HCT116 (cell line): ENCODE results near the gene AKIRIN2. TPM values are rescaled to one million over a fixed set of nuclear protein-coding genes. Genes with fewer than 3 reads are reported as not detected.

Experiments used
- ATAC-seq: fragments of 200-7000 bp; cut with Tn5 transposase; 2 replicates; pipeline ENCODE4 v1.9.1; 2020; ENCODE audit warnings: mild to moderate bottlenecking, moderate library complexity
- BruUV-seq: library from RNA; stranded (reverse); fragments of 400-500 nt; replicated peaks from 2 replicates; lab custom pipeline; 2021; lab: Mats Ljungman, UMichigan
- CTCF ChIA-PET: fragments of 300-600 bp; sonication (Branson Sonifier 250); formaldehyde crosslinking; loops from one replicate; lab custom pipeline; 2021; ENCODE audit warnings: antibody characterized with exemption; lab: Charles Lee
- POLR2A ChIA-PET: fragments of 300-600, 350-600 bp; sonication (Branson Sonifier 250); formaldehyde crosslinking; loops from one replicate; lab custom pipeline; 2021; ENCODE audit warnings: antibody characterized with exemption; lab: Charles Lee
- RAD21 ChIA-PET, 2 experiments: fragments of 300-600 bp; sonication (Branson Sonifier 250); formaldehyde crosslinking; loops; one replicate each; lab custom pipeline; 2023; ENCODE audit warnings: low total read pairs in 2 of 2; ENCODE audit not compliant: uncharacterized antibody in 2 of 2, unreplicated experiment in 2 of 2, low non-redundant PET in 1 of 2; lab: Charles Lee
- DNase-seq: peaks from one replicate; pipeline ENCODE4 v3.0.0-alpha.2; 2010; ENCODE audit warnings: low read depth, low spot score
- H2AFZ ChIP-seq: fragments of 200-600 bp; shearing (Covaris generic), sonication (generic); 2 replicates; pipeline ENCODE4 v1.6.1; 2017; ENCODE audit warnings: low read depth, mixed run types, mixed read lengths, antibody characterized with exemption, low read length; ENCODE audit not compliant: poor library complexity, severe bottlenecking
- H3K27ac ChIP-seq: 2 replicates; pipeline ENCODE4 v1.5.1; 2012; ENCODE audit warnings: low read depth, low read length
- H3K27me3 ChIP-seq: fragments of 200-600 bp; sonication (generic); 2 replicates; pipeline ENCODE4 v1.6.1; 2016; ENCODE audit warnings: mixed run types, low read length, mixed read lengths; ENCODE audit not compliant: insufficient read depth
- H3K36me3 ChIP-seq, 2 experiments: fragments of 200-500 bp in 1 of 2; fragments of 200-600 bp in 1 of 2; sonication (Bioruptor generic) in 1 of 2; sonication (generic) in 1 of 2; 2 replicates each; pipeline versions ENCODE4 v1.5.1 to v1.6.1; 2014 to 2016; ENCODE audit warnings: low read length in 2 of 2, inconsistent platforms in 1 of 2, mixed read lengths in 1 of 2, mixed run types in 1 of 2; ENCODE audit not compliant: insufficient read depth in 2 of 2, control insufficient read depth in 1 of 2
- H3K4me1 ChIP-seq, 2 experiments: fragments of 200-600 bp in 1 of 2; sonication (generic) in 1 of 2; 2 replicates each; pipeline versions ENCODE4 v1.5.1 to v1.6.1; 2012 to 2017; ENCODE audit warnings: low read length in 2 of 2, inconsistent platforms in 1 of 2, mild to moderate bottlenecking in 1 of 2, mixed read lengths in 1 of 2, mixed run types in 1 of 2, moderate library complexity in 1 of 2; ENCODE audit not compliant: insufficient read depth in 2 of 2, control insufficient read depth in 1 of 2
- H3K4me2 ChIP-seq: fragments of 200-600 bp; sonication (generic); 2 replicates; pipeline ENCODE4 v1.6.1; 2017; ENCODE audit warnings: mixed run types, low read length, mixed read lengths
- H3K4me3 ChIP-seq, 2 experiments: fragments of 200-600 bp in 1 of 2; sonication (generic) in 1 of 2; replicated peaks in 1 of 2; 2 replicates each; pipeline ENCODE4 v1.5.1; 2011 to 2016; ENCODE audit warnings: low read length in 2 of 2, control low read depth in 1 of 2, low read depth in 1 of 2, mild to moderate bottlenecking in 1 of 2, mixed read lengths in 1 of 2, mixed run types in 1 of 2
- H3K79me2 ChIP-seq: fragments of 200-600 bp; sonication (generic); 2 replicates; pipeline ENCODE4 v1.6.1; 2017; ENCODE audit warnings: mild to moderate bottlenecking, mixed run types, low read length, moderate library complexity, mixed read lengths; ENCODE audit not compliant: insufficient read depth
- H3K9ac ChIP-seq: fragments of 200-600 bp; sonication (generic); 2 replicates; pipeline ENCODE4 v1.6.1; 2016; ENCODE audit warnings: low read length, mixed read lengths
- H3K9me2 ChIP-seq: fragments of 200-600 bp; sonication (generic), shearing (Covaris generic); 2 replicates; pipeline ENCODE4 v1.6.1; 2017; ENCODE audit warnings: mixed run types, mild to moderate bottlenecking, moderate library complexity; ENCODE audit not compliant: insufficient read depth
- H3K9me3 ChIP-seq, 2 experiments: fragments of 200-500 bp in 1 of 2; fragments of 200-600 bp in 1 of 2; sonication (Bioruptor generic) in 1 of 2; sonication (generic) in 1 of 2; 2 replicates each; pipeline ENCODE4 v1.6.1; 2014 to 2017; ENCODE audit warnings: low read length in 2 of 2, mixed read lengths in 2 of 2, inconsistent platforms in 1 of 2, low read depth in 1 of 2, mild to moderate bottlenecking in 1 of 2, mixed run types in 1 of 2, moderate library complexity in 1 of 2; ENCODE audit not compliant: control insufficient read depth in 1 of 2, insufficient read depth in 1 of 2
- H4K20me1 ChIP-seq: fragments of 200-600 bp; sonication (generic), shearing (Covaris generic); 2 replicates; pipeline ENCODE4 v1.6.1; 2017; ENCODE audit warnings: mixed run types, mild to moderate bottlenecking, moderate library complexity; ENCODE audit not compliant: insufficient read depth
- CBX3 ChIP-seq: IDR thresholded peaks from 2 replicates; pipeline ENCODE4 v1.6.1; 2012; ENCODE audit warnings: low read depth
- CEBPB ChIP-seq: IDR thresholded peaks from 2 replicates; pipeline ENCODE4 v1.6.1; 2012; ENCODE audit warnings: low read depth
- EGR1 ChIP-seq: IDR thresholded peaks from 2 replicates; pipeline ENCODE4 v1.6.1; 2012; ENCODE audit warnings: low read depth
- EZH2 ChIP-seq: fragments of 200-600 bp; sonication (generic); IDR thresholded peaks from 2 replicates; pipeline ENCODE4 v1.6.1; 2017; ENCODE audit warnings: antibody characterized with exemption, mixed run types
- EZH2phosphoT487 ChIP-seq: fragments of 200-600 bp; IDR thresholded peaks from 2 replicates; pipeline ENCODE4 v1.6.1; 2018; ENCODE audit warnings: antibody characterized with exemption, borderline replicate concordance
- JUND ChIP-seq: IDR thresholded peaks from 2 replicates; pipeline ENCODE4 v1.6.1; 2012
- POLR2AphosphoS5 ChIP-seq: IDR thresholded peaks from 2 replicates; pipeline ENCODE4 v1.6.1; 2011; ENCODE audit warnings: mild to moderate bottlenecking, low read depth, low read length, moderate library complexity
- RAD21 ChIP-seq: IDR thresholded peaks from 2 replicates; pipeline ENCODE4 v1.6.1; 2012; ENCODE audit warnings: low read depth, mild to moderate bottlenecking
- SIN3A ChIP-seq: IDR thresholded peaks from 2 replicates; pipeline ENCODE4 v1.6.1; 2012; ENCODE audit warnings: low read depth
- SP1 ChIP-seq: IDR thresholded peaks from 2 replicates; pipeline ENCODE4 v1.6.1; 2012; ENCODE audit warnings: low read depth
- SRF ChIP-seq: IDR thresholded peaks from 2 replicates; pipeline ENCODE4 v1.6.1; 2012; ENCODE audit warnings: low read depth
- YY1 ChIP-seq: IDR thresholded peaks from 2 replicates; pipeline ENCODE4 v1.6.1; 2011; ENCODE audit warnings: low read length, low read depth, moderate library complexity, mild to moderate bottlenecking; ENCODE audit not compliant: insufficient replicate concordance; ENCODE audit errors: extremely low read depth
- ZFX ChIP-seq: fragments of 450-650 bp; IDR thresholded peaks from 2 replicates; pipeline ENCODE4 v1.6.1; 2017
- intact Hi-C: fragments of 100-400 bp; cut with micrococcal nuclease; formaldehyde crosslinking; loops from 2 replicates; pipeline ENCODE4 v1.10.0; 2022
- total RNA-seq: library from RNA; stranded (reverse); gene quantifications from one replicate; pipeline ENCODE4 v1.2.1, GENCODE V29; 2021; ENCODE audit not compliant: unreplicated experiment
- TF ChIP-seq, protein P1 (sequence below): IDR thresholded peaks from 2 replicates; pipeline ENCODE4 v1.6.1; 2011; ENCODE audit warnings: mild to moderate bottlenecking, low read length, moderate library complexity; ENCODE audit not compliant: insufficient replicate concordance; ENCODE audit errors: extremely low read depth
- TF ChIP-seq, protein P2 (sequence below): IDR thresholded peaks from 2 replicates; pipeline ENCODE4 v1.6.1; 2012

Gene AKIRIN2
- total RNA-seq, 1 experiment from 2014 or later = 54.8 TPM

DNA sequence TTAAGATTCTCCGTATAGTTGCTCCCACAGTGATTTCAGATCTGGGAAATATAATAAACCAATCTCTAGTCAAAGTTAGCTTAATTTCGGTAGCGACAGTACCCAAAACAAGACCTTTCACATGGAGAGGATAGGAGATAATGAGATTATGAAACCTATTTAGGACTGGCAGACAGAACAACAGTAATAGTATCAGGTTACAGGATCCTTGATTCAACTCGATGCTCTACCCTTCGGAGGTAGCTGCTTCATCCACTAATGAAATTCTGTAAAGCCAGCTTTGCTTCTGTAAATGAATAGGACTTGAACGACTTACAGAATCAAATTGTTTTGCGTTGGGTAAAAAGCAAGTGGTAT lies 534 bp upstream of the AKIRIN2 start:
- H3K9ac ChIP-seq = peak overlapping the region; percentile 29
- TSS peak; percentile 80 for BruUV-seq
- intact Hi-C loops = loop anchor here (2.0 to 5.0 kb wide), 2 partner anchors 230 to 295 kb away; partner anchors contain the start of genes CFAP206 and SLC35A1

DNA sequence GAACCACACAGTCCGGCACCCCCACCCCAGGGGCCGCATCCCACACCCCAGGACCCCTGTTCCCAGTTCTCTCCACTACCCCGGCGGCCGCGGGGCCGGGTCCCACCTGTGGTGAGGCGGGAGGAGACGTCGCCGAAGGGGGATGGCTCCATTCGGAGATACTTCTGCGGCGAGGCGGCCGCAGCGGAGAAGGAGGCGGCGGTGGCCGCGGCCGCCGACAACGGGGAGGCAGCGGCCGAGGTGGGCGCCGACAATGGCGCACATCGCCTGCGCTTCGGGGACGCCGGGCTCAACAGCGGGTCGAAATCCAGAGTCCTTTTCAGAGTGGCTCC lies 723 bp downstream of the AKIRIN2 start:
- Histone ChIP-seq H3K79me2 (peaks cover 54% of the 10 kb centered on the region), H2AFZ (no peak overlapping the region), H3K4me3 (peak overlapping the region; percentile 78 to 91), H3K27me3 (no peaks in the 10 kb centered on the region), H3K4me2 (peak overlapping the region; percentile 85), H3K9me2 (no peaks in the 10 kb centered on the region), H4K20me1 (peaks cover 35% of the 10 kb centered on the region; the same call in 1 of the 2 replicates), H3K9ac (peak overlapping the region; percentile 95), H3K36me3 (peaks cover 5% of the 10 kb centered on the region in 2 experiments; a peak in 1 of 4 replicates), H3K9me3 (no peaks in the 10 kb centered on the region), H3K27ac (peak overlapping the region; percentile 95), H3K4me1 (peaks cover 8 to 36% of the 10 kb centered on the region in 2 experiments)
- BruUV-seq = no TSS peak
- POLR2A ChIA-PET = interaction anchor here (0.6 kb wide), 1 partner anchor 40 kb away, joined by 3 read pairs; no protein-coding TSS in a partner anchor
- no peak for TF ChIP-seq EGR1
- no peak for TF ChIP-seq POLR2AphosphoS5
- TF ChIP-seq SP1 = no peak
- no peak for TF ChIP-seq CBX3
- TF ChIP-seq, protein P1, sequence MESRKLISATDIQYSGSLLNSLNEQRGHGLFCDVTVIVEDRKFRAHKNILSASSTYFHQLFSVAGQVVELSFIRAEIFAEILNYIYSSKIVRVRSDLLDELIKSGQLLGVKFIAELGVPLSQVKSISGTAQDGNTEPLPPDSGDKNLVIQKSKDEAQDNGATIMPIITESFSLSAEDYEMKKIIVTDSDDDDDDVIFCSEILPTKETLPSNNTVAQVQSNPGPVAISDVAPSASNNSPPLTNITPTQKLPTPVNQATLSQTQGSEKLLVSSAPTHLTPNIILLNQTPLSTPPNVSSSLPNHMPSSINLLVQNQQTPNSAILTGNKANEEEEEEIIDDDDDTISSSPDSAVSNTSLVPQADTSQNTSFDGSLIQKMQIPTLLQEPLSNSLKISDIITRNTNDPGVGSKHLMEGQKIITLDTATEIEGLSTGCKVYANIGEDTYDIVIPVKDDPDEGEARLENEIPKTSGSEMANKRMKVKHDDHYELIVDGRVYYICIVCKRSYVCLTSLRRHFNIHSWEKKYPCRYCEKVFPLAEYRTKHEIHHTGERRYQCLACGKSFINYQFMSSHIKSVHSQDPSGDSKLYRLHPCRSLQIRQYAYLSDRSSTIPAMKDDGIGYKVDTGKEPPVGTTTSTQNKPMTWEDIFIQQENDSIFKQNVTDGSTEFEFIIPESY = no peak
- no peak for TF ChIP-seq SRF
- no peak for TF ChIP-seq ZFX
- TF ChIP-seq EZH2 = no peak
- TF ChIP-seq, protein P2, sequence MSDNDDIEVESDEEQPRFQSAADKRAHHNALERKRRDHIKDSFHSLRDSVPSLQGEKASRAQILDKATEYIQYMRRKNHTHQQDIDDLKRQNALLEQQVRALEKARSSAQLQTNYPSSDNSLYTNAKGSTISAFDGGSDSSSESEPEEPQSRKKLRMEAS = no peak
- no peak for TF ChIP-seq JUND
- TF ChIP-seq EZH2phosphoT487 = no peak
- TF ChIP-seq RAD21 = no peak
- TF ChIP-seq SIN3A = no peak
- ATAC-seq (no peak; the same call in 1 of the 2 replicates), DNase-seq (no peak)
- RAD21 ChIA-PET = no interaction called here
- CTCF ChIA-PET = no interaction called here
- intact Hi-C loops = loop anchor here (5.0 kb wide), 1 partner anchor 294 kb away; the partner anchor contains the start of gene CFAP206

More for the DNA sequence above, 534 bp upstream of the AKIRIN2 start:
- H3K9me2 ChIP-seq = no peaks in the 10 kb centered on the region
- H3K27me3 ChIP-seq = no peaks in the 10 kb centered on the region
- peaks cover 3 to 4% of the 10 kb centered on the region in 2 experiments; a peak in 1 of 4 replicates for H3K36me3 ChIP-seq
- H2AFZ ChIP-seq = peak overlapping the region; percentile 87
- peak overlapping the region; percentile 78 to 91 for H3K4me3 ChIP-seq
- H3K4me2 ChIP-seq = peak overlapping the region; percentile 85
- DNase-seq (peak; percentile 52), ATAC-seq (peak; percentile 49)
- peak overlapping the region; percentile 95 for H3K27ac ChIP-seq
- ChIA-PET RAD21 (no interaction called here), POLR2A (interaction anchor here (1.2 to 1.4 kb wide), 3 partner anchors 13 to 21 kb away, joined by 3 to 5 read pairs (median 4); no protein-coding TSS in a partner anchor), CTCF (no interaction called here)
- peaks cover 45% of the 10 kb centered on the region for H3K79me2 ChIP-seq
- TF ChIP-seq CBX3 (peak; percentile 43; the same call in 1 of the 2 replicates), SIN3A (peak; percentile 42), RAD21 (0 out of 2 replicates have a peak, but pooled peaks have one; percentile 13), CEBPB (peak; percentile 39; the same call in 1 of the 2 replicates), YY1 (no peak)
- no peaks in the 10 kb centered on the region for H3K9me3 ChIP-seq
- H4K20me1 ChIP-seq = peaks cover 31% of the 10 kb centered on the region; the same call in 1 of the 2 replicates
- peaks cover 12 to 46% of the 10 kb centered on the region in 2 experiments for H3K4me1 ChIP-seq
